ENCODE results near the gene CACNB1.
"Not testable (repeated sequence)": the region's sequence is repeated elsewhere in the genome, so short reads cannot be mapped to it uniquely, and the experiment has no call there.

Gene CACNB1

DNA sequence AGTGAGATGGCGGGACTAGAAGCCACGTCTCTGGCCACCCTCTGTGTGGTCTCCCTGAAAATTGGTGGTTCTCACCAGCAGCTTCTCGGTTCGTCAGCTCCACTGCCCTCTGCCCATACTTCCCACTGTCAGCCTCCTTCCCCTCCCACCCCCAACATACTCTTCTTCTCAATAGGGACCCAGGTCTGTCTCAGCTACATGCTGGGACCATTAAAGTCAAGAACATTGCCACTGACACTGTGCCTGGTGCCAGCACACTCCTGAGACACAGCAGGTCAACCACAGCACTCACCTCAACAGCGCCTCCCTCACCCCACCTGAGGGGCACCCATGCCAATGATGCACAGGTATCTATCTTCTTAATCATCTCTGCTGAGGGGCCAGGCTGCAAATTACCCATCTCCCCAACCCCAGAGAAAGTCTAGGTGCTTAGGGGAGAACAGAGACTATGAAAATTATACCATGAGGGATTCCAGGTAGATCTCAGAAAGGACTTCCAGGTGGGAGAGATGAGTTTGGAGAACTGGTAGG, 47.3 kb downstream of the CACNB1 start:
- DNase-seq: no peak

DNA sequence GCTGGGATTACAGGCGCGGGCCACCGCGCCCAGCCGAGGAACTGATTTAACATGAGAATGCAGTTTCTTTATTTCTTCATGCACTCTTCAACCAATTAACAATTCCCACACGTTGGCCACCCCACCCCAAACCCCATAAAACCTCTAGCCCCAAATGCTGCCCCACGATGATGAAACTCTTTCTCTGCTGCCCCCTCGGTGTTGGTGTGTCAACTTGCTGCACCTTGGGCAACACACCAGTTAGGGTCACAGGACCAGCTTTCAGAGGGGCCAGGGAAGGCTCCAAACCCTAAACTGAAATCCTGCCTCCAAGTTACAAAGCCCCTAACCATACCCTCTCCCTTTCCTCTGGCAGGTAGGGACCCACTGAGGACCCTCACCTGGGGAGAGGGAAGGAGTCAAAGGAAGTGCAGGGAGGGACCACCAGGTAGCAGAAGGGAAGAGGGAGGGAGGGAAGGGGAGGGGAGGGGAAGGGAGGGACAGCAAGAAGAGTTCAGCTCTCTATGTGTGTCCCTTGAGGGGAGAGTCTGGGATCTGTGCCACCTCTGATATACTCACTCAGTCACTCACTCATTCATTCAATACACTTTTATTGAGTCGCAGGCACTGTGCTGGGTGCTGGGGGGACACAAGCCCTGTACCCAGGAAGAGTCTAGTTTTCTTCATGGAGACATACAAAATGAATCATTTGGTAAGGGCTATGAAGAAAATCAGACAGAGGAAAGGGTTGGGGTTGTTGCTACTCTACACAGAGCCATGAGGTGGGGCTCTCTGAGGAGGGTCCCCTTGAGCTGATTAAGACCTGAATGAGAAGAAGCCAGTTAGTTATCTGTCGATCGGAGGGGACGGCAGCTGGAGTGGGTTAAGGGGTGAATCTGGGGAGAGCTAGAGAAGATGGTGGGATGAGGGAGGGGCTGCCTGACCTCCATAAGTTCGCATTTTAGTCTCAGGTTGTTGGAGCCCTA, 50.0 kb downstream of the CACNB1 start:
- no peak for DNase-seq

DNA sequence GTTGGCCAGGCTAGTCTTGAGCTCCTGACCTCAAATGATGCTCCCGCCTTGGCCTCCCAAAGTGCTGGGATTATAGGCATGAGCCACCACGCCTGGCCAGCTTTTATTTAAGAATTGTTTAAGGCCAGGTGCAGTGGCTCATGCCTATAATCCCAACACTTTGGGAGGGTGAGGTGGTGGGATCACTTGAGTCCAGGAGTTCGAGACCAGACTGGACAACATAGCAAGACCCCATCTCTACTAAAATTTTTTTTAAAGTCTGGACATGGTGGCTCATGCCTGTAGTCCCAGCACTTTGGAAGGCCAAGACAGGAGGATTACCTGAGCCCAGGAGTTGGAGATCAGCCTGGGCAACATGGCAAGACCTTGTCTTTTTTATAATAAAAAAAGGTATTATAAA, 51.2 kb downstream of the CACNB1 start:
- no peak for DNase-seq

DNA sequence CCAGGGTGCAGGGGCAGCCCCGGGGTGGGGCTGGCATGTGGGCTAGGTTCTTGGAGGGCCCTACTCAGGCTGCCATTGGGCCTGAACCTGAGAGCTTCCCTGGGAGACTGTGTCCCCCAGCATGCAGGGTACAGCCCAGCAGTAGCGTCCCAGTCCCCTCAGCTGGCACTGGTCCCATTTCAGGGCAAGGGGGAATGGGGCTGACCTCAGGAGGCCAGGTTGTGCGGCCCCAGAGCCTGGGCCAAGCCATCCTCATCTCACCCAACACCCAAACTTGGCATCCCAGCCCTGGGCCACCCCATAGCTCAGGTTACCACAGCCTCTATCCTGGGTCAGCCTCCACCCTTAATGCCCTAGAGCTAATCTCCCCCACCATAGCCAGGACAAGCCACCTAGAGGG, 52.3 kb downstream of the CACNB1 start:
- no peak for DNase-seq

DNA sequence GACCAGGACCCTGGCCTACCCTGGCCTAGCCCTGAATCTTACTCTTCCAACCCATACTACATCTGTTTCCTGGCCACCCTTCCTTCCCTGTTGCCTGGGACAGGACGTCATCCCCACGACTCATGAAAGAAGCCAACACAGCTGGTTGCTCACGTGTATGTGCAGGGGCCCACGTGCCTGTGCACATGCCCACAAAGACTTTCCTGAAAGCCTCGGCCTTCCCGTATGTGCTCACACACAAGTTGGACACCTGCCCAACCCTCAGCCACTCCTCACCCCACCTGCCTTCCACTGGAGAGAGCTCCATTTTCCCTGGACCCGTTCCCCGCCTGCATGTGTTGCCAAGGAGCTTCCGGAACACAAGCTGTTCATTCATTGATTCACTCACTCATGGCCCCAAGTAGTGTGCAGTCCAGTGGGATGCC, 53.0 kb downstream of the CACNB1 start:
- no peak for DNase-seq

DNA sequence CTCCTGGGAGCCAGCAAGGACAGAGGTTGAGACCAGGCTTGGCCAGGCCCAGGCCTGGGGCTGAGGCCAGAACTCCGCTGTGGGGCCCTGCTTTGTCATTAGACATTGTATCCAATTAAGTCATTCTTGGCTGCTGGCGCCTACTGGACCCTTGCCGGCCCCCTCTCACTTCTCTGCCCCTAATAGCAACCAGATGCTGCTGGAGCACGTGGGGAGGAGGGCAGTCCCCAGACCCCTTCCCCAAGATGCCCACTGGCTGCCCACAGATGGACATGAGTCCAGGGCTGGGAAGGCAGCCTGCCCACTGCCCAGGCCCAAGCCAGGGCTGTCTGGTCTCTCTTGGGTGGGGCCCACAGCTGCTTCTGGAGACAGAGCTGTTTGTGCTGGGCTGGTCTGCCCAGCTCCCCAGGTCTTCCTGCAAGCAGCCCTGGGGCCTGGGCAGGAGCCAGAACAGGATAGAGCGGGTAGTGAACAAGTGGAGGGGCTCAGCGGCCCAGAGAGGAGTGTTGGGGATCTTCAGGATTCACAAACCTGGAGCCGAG, 53.8 kb downstream of the CACNB1 start:
- DNase-seq: no peak

DNA sequence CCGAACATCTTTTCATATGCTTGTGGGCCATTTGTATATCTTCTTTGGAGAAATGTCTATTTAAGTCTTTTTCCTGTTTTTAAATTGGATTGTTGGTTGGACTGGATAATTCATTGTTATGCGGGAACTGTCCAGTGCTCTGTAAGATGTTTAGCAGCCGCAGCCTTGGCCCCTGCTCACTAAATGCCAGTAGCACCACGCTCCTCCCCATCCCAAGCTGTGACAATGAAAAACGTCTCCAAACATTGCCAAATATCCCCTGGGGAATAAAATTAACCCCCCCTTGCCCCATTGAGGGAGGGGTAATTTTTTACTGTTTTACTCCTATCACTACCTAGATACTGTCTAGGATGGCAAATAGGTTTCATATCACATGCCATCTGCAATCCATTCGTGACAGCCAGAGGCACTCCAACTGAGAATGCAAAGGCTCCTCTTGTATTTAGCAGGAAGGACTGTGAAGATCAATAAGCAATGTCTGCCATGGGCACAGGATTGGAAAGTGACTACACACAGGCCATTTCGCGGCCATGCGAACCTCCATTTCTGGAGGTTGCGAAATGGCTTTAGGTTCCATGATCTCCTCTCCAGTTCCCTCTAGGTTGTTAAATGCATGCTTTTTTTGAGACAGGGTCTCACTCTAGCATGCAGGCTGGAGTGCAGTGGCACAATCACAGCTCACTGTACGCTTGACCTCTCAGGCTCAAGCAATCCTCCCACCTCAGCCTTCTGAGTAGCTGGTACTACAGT, 55.4 kb downstream of the CACNB1 start:
- no peak for DNase-seq

DNA sequence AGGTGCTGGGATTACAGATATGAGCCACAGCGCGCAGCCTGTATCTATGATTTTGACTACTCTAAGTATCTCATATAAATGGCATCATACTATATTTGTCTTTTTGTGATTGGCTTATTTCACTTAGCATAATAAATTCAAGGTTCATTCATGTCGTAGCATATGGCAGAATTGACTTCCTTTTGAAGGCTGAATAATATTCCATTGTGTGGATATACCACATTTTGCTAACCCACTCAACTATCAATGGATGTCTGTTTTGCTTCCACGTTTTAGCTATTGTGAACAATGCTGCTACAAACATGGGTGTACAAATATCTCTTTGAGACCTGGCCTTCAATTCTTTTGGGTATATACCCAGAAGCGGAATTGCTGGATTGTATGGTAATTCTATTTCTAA, 56.2 kb downstream of the CACNB1 start:
- DNase-seq: no peak

DNA sequence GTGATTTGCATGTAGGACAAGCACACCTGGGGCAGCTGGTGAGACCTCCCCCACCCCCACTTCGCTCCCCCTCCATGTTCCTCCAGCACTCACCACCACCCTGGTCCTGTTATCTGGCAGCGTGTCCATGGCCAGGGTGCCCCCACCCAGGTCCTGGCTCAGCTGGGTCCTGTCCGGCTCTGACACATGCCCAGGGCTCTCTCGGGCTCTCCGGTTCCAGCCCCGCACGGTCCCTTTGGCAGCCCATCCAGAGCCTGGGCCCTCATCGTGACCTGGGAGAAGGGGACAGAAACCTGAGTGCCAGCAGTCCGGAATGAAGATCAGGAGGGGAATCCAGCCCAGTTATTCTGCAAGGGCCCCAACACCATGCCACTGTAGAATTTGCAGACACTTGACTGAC, 57.9 kb downstream of the CACNB1 start:
- no peak for DNase-seq

DNA sequence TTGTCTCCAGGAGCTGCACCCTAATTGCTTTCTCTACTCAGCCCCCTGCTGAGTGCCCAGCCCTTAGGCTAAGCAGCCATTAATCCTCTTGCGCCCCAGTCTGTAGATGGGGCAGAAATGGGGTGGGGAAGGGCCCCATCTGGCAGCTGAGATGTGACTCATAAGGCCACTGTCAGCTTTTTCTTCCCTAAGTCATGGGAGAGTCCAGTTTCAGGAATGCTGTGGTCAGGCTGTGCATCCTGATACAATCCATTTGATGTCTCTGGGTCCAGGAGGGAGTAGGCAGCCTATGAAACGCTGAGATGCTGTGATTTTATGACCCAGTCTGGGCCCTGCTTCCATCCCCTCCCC, 58.3 kb downstream of the CACNB1 start:
- DNase-seq: no peak

DNA sequence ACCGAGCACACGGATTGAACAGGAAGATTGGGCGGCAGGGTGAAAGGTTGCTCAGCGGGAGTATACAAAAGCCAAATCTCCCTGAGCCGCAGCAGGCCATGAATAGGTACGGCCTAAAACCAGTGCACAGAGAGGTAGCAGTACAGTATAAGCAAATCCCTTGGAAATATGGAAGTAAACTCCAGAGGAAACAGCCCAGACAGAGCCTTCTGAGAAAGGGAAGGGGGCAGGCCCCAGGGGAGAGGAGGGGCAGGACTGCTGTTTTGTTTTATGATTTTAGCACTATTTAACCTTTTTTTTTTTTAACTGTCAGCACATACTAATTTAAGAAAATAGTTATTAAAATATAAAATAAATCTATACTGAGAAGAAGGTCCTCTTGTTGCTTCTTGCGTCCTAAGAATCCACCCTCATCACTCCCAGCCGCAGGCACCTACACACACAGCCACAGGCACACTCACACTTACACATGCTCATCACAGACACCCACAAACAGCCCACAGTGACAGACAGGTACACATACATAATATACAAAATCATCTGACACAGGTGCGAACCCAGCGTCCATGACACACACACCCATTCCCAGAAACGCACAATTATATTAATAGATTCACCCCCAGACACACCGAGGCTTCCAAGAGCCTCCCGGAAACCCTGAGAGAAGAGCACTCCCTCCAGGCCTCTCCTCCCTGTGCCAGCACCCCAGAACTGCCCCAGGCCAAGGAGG, 58.9 kb downstream of the CACNB1 start:
- DNase-seq: no peak

DNA sequence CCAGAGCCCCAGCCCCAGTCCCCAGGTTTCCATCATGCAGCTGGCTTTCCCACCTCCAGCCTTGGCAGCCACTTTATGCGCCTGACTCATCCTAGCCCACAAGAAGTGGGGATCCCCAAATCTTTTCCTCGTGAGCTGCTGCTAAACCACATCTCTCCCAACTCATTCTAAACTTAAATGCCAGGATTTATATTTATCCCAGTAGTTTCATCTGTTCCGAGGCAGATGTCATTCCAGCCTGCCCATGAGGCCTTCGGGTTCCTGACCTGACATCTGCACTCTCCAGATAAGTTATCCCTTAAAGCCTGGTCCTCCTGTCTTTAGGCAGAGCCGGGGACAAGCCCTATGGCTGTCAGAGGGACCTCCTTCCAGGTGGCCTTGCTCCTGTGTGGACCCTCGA, 62.6 kb downstream of the CACNB1 start:
- no peak for DNase-seq

DNA sequence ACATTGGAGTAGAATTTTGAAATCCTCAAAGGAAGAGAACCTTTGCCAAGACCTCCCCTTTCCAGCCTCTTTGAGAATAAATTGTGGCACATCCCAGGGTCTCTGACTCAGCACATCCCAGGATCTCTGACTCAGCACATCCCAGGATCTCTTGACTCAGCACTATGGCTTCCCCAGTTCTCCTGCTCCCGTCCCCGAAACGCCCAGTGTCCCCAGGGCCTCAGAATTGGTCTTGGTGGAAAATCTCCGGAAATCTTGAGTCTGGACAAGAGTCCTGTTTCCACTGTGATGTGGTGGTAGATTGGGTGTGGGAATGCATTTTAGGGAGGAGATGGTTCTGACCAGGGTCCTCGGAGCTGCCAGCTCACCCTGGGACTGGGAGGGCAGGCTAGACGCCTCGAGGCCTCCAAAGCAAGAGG, 65.3 kb downstream of the CACNB1 start:
- no peak for DNase-seq

DNA sequence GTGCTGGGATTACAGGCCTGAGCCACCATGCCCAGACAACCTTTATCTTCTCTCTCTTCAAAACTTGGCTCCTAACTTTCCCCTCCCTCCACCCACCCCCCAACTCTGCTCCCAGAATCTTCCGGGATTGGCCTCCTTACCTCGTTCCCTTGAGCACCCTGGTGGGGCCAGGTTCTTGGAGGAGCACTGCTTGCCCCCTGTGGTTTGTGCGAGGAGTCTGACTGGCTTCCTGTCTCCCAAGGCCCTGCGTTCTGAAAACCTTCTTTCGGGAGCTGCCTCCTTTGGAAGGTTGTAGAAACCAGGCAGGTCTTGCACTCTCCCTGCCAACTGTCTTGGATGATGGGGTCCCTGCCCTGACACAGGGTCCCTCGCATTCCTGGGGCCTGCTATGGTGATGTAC, 65.9 kb downstream of the CACNB1 start:
- no peak for DNase-seq

DNA sequence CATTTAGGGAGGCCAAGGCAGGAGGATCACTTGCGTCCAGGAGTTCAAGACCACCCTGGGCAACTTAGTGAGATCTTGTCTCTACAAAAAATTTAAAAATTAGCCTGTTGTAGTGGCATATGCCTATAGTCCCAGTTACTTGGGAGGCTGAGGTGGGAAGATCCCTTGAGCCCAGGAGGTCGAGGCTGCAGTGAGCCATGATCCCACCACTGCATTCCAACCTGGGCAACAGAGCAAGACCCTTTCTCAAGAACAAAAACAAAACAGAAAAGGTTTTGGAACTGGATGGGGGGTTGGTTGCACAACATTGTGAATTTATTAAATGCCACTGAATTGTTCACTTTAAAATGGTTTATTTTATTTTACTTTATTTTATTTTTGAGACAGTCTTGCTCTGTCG, 67.3 kb downstream of the CACNB1 start:
- DNase-seq: no peak

DNA sequence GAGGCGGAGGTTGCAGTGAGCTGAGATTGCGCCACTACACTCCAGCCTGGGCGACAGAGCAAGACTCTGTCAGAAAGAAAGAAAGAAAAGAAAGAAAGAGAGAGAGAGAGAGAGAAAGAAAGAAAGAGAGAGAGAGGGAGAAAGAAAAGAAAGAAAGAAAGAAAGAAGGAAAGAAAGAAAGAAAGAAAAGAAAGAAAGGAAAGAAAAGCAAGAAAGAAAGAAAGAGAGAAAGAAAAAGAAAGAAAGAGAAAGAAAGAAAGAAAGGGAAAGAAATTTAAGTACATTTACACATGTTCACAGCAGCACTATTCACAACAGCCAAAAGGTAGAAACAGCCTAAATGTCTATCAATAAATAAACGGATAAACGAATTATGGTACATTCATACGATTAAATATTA, 67.9 kb downstream of the CACNB1 start:
- not testable (repeated sequence) for DNase-seq

DNA sequence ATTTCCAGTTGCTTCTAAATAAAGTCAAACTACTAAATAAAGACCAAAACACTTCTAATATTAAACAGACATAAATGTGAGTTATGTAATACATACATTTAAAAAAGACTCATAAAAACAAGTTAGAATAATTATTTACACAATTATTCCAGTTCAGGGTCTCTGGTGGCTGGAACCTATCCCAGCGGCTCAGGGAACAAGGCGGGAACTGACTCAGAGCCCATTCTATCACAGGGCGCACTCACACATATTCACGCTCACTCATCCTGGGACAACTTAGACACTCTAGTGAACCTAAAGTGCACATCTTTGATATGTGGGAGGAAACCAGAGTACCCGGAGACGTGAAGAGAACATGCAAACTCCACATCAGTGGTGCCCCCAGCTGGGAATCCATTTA, 71.0 kb downstream of the CACNB1 start:
- DNase-seq: no peak

DNA sequence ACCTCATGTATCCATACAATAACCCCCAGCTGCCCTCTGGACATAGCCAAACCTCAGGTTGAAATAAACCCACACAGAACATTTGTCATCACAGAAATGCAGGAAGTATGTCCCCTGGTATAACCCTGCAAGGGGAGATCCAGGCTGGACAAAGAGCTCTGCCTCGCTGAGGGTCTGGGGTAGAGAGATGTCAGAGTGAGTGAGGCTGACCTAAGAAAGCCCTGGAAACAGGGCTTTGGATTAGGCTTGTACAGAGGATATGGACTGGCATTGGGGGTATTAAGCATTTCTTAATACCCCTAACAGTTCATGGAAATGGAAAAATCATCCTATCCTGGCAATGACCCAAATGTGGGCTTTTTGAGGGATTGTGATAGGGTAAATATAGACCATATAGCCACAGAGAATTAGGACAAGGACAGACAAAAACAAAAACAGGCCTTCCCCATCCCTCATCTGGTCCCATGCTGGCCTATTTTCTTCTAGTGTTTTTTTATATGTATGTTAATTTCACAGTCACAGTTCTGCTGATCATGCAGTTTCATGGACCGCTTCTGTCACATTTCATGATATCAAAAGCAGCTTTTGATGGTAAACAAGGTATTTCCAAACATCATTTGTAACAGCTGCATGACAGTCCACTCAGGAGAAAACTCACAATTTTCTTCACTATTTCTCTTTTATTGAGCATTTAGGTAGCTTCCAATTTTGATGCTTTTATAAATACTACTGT, 72.2 kb downstream of the CACNB1 start:
- no peak for DNase-seq

DNA sequence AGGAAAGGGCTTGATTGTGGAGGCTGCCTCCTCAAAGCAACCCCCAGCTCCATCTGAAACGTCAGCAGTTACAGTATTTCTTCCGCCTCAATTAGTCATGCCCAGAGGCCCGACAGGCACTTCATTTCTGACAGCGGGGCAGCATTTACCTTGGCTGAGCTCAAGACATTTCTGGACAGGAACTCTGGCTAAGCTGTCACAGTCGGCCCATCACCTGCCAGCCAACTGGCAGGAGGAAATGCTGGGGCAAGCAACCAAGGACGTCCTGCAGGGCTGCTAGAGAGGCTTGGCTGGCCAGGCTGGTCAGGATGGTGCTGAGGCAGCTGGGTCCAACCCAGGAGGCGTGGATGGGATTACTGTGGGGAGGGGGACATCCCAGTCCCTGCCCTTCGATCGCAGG, 73.8 kb downstream of the CACNB1 start:
- no peak for DNase-seq

Data from inflammatory macrophage treated with lipopolysaccharide for 1 hour (primary cell).